RWPE2 (cell line): ENCODE results near the gene CRYBA2.

Experiments used
- ATAC-seq: fragments of 200-7000 bp; cut with Tn5 transposase; 3 replicates; pipeline ENCODE4 v1.9.1; 2021; ENCODE audit warnings: low read depth
- DNase-seq: peaks from one replicate; pipeline ENCODE4 v3.0.0-alpha.2; 2020; ENCODE audit warnings: low spot score
- H3K27ac ChIP-seq: fragments of 450-650 bp; 2 replicates; pipeline ENCODE4 v1.5.1; 2017; ENCODE audit warnings: mild to moderate bottlenecking; ENCODE audit not compliant: poor library complexity, severe bottlenecking
- H3K27me3 ChIP-seq: fragments of 250-450 bp; sonication (Bioruptor Pico); 2 replicates; pipeline ENCODE4 v1.5.1; 2021; ENCODE audit warnings: mild to moderate bottlenecking, moderate library complexity; ENCODE audit not compliant: insufficient read depth, poor library complexity, severe bottlenecking
- H3K36me3 ChIP-seq: fragments of 250-450 bp; sonication (Bioruptor Pico); 2 replicates; pipeline ENCODE4 v1.5.1; 2020; ENCODE audit warnings: low read depth, mild to moderate bottlenecking, moderate library complexity
- H3K4me1 ChIP-seq: fragments of 250-450 bp; sonication (Bioruptor Pico); 2 replicates; pipeline ENCODE4 v1.5.1; 2021; ENCODE audit warnings: mild to moderate bottlenecking, moderate library complexity; ENCODE audit not compliant: insufficient read depth, poor library complexity, severe bottlenecking
- H3K4me3 ChIP-seq: fragments of 250-450 bp; sonication (Bioruptor Pico); 2 replicates; pipeline ENCODE4 v1.5.1; 2021; ENCODE audit warnings: mild to moderate bottlenecking, moderate library complexity; ENCODE audit not compliant: severe bottlenecking
- H3K9me3 ChIP-seq: fragments of 250-450 bp; sonication (Bioruptor Pico); 2 replicates; pipeline ENCODE4 v1.5.1; 2021; ENCODE audit warnings: mild to moderate bottlenecking, moderate library complexity; ENCODE audit not compliant: severe bottlenecking
- TF ChIP-seq, protein P1 (sequence below): fragments of 450-650 bp; IDR thresholded peaks from one replicate; pipeline ENCODE4 v1.5.1; 2017; ENCODE audit warnings: mild to moderate bottlenecking, moderate library complexity; ENCODE audit not compliant: poor library complexity, severe bottlenecking

CRYBA2 gene

DNA sequence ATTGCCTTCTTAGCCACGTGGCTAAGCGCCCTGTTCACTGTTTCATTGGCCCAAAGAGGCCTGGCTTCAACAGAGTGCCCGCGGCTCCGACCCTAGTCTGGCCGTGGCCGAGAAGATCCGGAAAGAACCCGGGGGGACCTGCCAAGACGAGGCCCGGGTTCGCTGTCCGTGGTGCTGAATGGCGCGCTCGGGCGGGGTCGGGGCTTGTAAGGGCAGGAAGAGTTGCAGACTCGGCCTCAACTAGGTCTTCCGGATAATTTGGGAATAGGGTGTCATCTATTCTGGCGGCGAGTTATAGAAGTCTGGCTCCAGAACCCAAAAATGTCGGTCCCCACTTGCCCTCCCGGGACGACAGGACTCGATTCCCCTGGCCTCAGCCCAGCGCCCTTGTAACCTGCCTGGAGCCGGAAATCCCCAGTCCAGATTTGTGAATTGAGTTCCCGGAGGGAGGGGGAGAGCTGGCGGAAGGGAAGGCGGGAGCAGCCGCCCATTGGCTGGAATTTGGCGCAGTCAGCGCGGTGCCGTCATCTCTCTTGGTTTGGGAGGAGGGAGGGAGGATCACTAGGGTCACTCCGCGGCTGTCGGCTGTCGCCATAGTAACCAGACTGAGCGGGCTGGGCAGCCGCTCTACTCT, 30.2 kb downstream of the CRYBA2 start:
- Histone ChIP-seq H3K27me3 (peaks cover 45% of the 10 kb centered on the region), H3K27ac (no peak overlapping the region), H3K9me3 (no peaks in the 10 kb centered on the region), H3K4me3 (no peak overlapping the region), H3K36me3 (no peaks in the 10 kb centered on the region), H3K4me1 (peaks cover 5% of the 10 kb centered on the region)
- DNase-seq = no peak
- TF ChIP-seq, protein P1, sequence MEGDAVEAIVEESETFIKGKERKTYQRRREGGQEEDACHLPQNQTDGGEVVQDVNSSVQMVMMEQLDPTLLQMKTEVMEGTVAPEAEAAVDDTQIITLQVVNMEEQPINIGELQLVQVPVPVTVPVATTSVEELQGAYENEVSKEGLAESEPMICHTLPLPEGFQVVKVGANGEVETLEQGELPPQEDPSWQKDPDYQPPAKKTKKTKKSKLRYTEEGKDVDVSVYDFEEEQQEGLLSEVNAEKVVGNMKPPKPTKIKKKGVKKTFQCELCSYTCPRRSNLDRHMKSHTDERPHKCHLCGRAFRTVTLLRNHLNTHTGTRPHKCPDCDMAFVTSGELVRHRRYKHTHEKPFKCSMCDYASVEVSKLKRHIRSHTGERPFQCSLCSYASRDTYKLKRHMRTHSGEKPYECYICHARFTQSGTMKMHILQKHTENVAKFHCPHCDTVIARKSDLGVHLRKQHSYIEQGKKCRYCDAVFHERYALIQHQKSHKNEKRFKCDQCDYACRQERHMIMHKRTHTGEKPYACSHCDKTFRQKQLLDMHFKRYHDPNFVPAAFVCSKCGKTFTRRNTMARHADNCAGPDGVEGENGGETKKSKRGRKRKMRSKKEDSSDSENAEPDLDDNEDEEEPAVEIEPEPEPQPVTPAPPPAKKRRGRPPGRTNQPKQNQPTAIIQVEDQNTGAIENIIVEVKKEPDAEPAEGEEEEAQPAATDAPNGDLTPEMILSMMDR = no peak
- no peak for ATAC-seq

DNA sequence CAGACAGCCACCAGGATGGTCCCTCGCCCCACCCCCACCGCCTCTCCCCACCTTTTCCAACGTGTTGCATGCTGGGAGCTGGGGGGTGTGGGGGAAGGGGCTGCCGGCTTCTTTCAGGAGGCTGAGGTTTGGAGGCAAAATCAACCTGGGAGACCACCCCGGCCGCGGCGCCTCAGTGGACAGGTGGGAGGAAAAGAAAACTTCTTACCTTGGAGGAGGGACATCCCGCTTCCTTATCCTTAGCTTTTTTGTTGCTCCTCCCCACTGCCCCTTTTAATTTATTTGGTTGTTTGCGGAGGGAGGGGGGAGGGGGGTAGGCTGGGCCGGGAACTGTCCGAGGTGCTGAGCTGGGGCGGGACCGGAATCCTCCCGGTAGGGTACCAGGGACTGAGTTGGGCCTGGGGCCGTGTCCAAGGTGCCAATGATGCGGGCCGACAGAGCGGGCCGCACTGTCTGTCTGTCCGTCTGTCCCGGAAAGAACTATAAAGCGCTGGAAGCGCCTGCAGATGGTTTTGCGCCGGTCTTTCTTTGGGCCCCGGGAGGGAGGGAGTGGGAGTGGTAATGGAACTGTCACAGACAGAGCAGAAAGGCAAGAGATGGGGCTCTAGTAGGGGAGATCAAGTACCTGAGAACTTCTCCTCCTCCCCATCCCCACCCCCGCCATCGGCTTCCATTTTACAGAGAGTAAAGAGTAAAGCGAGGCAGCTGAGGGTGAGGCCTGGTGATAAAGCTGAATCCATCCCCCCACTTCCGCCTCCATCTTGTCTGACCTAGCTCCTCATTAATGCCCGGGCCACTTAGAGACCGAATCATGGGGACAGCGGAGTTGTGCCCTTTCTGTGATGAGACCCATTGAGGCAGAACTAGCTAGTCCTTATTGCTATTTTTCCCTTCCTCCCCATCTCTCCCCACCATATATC, 31.3 kb downstream of the CRYBA2 start:
- DNase-seq (no peak), ATAC-seq (no peak)
- Histone ChIP-seq H3K4me3 (no peak overlapping the region), H3K27me3 (peaks cover 45% of the 10 kb centered on the region), H3K4me1 (peaks cover 5% of the 10 kb centered on the region), H3K36me3 (no peaks in the 10 kb centered on the region), H3K27ac (no peak overlapping the region), H3K9me3 (no peaks in the 10 kb centered on the region)
- TF ChIP-seq, protein P1 = no peak

DNA sequence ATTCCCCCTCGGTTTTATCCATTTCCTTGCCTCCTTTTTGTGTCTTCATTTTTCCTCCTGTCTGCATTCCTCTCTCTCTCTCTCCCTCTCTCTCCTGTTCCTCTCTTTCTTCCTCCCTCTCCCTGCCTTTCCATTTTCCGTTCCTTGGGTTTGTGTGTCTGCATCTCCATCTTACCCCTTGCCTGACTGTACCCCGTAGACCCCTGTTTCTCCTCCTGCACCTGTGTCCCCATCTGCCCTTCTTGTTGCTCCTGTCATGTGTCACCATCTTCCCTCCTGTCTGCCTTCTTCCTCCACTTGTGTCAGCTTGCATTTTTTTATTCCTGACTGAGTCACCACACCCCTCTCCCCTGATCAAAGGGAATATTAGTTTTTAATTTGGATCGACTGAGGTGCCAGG, 32.0 kb downstream of the CRYBA2 start:
- H3K9me3 ChIP-seq = no peaks in the 10 kb centered on the region
- H3K27ac ChIP-seq = no peak overlapping the region
- H3K36me3 ChIP-seq = no peaks in the 10 kb centered on the region
- TF ChIP-seq, protein P1 = no peak
- no peak overlapping the region for H3K4me3 ChIP-seq
- no peak for DNase-seq
- ATAC-seq = no peak
- H3K27me3 ChIP-seq = peaks cover 45% of the 10 kb centered on the region
- peaks cover 5% of the 10 kb centered on the region for H3K4me1 ChIP-seq

DNA sequence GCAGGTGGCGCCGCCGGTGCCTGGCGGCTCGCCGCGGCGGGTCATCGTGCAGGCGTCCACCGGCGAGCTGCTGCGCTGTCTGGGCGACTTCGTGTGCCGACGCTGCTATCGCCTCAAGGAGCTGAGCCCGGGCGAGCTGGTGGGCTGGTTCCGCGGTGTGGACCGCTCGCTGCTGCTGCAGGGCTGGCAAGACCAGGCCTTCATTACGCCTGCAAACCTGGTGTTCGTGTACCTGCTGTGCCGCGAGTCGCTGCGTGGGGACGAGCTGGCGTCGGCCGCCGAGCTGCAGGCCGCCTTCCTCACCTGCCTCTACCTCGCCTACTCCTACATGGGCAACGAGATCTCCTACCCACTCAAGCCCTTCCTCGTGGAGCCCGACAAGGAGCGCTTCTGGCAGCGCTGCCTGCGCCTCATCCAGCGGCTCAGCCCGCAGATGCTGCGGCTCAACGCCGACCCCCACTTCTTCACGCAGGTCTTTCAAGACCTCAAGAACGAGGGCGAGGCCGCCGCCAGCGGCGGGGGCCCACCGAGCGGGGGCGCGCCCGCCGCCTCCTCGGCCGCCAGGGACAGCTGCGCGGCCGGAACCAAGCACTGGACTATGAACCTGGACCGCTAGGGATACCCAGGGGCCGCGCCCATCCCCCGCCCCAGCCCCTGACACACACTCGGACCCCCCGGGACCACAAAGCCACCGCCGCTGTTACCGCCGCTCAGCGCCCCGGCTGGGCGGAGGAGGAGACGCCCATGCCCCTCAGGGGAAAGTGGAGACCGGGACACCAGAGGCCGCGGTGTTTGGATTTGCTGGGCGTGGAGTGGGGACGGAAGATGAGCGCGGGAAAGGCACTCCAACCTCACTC, 32.7 kb downstream of the CRYBA2 start:
- Histone ChIP-seq H3K27me3 (peaks cover 45% of the 10 kb centered on the region), H3K9me3 (no peaks in the 10 kb centered on the region), H3K36me3 (no peaks in the 10 kb centered on the region), H3K4me3 (no peak overlapping the region), H3K4me1 (peaks cover 5% of the 10 kb centered on the region), H3K27ac (no peak overlapping the region)
- ATAC-seq = no peak
- TF ChIP-seq, protein P1 = no peak
- DNase-seq = no peak
